HS-5 (cell line): ENCODE results near the gene TANC1.

Experiments
- DNase-seq: peaks from one replicate; pipeline ENCODE4 v3.0.0-alpha.2; 2012; ENCODE audit warnings: low read depth

Gene TANC1

GRCh38 chr2:158994920-158995676, 26.7 kb downstream of the TANC1 start:
- DNase-seq, result no peak

GRCh38 chr2:158995677-158996049, 27.2 kb downstream of the TANC1 start:
- no peak for DNase-seq

- no peak for DNase-seq
These were observed 28.0 kb downstream of the TANC1 start for GRCh38 chr2:158996378-158996993.

- DNase-seq, result no peak
These were observed 28.8 kb downstream of the TANC1 start for GRCh38 chr2:158997037-158997790.

GRCh38 chr2:158998551-158999248, 30.3 kb downstream of the TANC1 start:
- DNase-seq, result no peak

- DNase-seq, result no peak
These were observed 31.0 kb downstream of the TANC1 start for GRCh38 chr2:158999458-158999857.

GRCh38 chr2:159000072-159000471, 31.6 kb downstream of the TANC1 start:
- DNase-seq, result no peak

GRCh38 chr2:159002462-159003111, 34.1 kb downstream of the TANC1 start:
- DNase-seq, result no peak

GRCh38 chr2:159003555-159003954, 35.1 kb downstream of the TANC1 start:
- no peak for DNase-seq

- DNase-seq, result no peak
These were observed 36.4 kb downstream of the TANC1 start for GRCh38 chr2:159004849-159005248.

GRCh38 chr2:159009940-159010339, 41.5 kb downstream of the TANC1 start:
- no peak for DNase-seq

- DNase-seq, result peak; percentile 29
These were observed 41.9 kb downstream of the TANC1 start for GRCh38 chr2:159010340-159010739.

GRCh38 chr2:159010963-159011362, 42.5 kb downstream of the TANC1 start:
- no peak for DNase-seq

GRCh38 chr2:159012142-159012541, 43.7 kb downstream of the TANC1 start:
- no peak for DNase-seq

GRCh38 chr2:159013103-159013502, 44.7 kb downstream of the TANC1 start:
- DNase-seq, result no peak

GRCh38 chr2:159015174-159015573, 46.7 kb downstream of the TANC1 start:
- no peak for DNase-seq

- no peak for DNase-seq
These were observed 47.4 kb downstream of the TANC1 start for GRCh38 chr2:159015823-159016222.

- DNase-seq, result no peak
These were observed 49.4 kb downstream of the TANC1 start for GRCh38 chr2:159017837-159018236.

- DNase-seq, result no peak
These were observed 50.6 kb downstream of the TANC1 start for GRCh38 chr2:159019021-159019420.

- no peak for DNase-seq
These were observed 53.6 kb downstream of the TANC1 start for GRCh38 chr2:159022019-159022418.

- no peak for DNase-seq
These were observed 57.7 kb downstream of the TANC1 start for GRCh38 chr2:159026170-159026569.

- DNase-seq, result no peak
These were observed 60.3 kb downstream of the TANC1 start for GRCh38 chr2:159028776-159029175.
